ENCODE data around the gene SIGLEC7.

- no peak for TF ChIP-seq POLR2A (IDR thresholded peaks at IDR 0.05; ENCODE audit: extremely low read depth, insufficient read length)
- no peak for TF ChIP-seq CTCF (IDR thresholded peaks at IDR 0.05; ENCODE audit: low read depth, low read length)
- TF ChIP-seq MAX (IDR thresholded peaks at IDR 0.05; ENCODE audit: low read depth, low read length) = peak; percentile 29; the same call in 1 of the 2 replicates
These were observed 33.3 kb upstream of the SIGLEC7 start for GRCh38 chr19:51108805-51109146.

All from NB4 (cell line).